Stomach (tissue), 4 donors: ENCODE measurements around the gene EHD1.

Experiments
- POLR2A ChIP-seq, 4 donors: fragments of 450-650 bp; IDR thresholded peaks; one replicate each; pipeline ENCODE4 v1.6.1; 2016; ENCODE audit warnings: antibody characterized with exemption in 4 of 4, control low read depth in 2 of 4, mild to moderate bottlenecking in 1 of 4, moderate library complexity in 1 of 4
- POLR2AphosphoS5 ChIP-seq, 3 donors: sonication (generic); formaldehyde crosslinking; IDR thresholded peaks; one replicate each; pipeline ENCODE4 v1.6.1; 2016; ENCODE audit warnings: antibody characterized with exemption in 3 of 3

- TF ChIP-seq POLR2AphosphoS5 (IDR thresholded peaks at IDR 0.05) (no peak), POLR2A (IDR thresholded peaks at IDR 0.05) (no peak)
Observed at GRCh38 chr11:64842366-64842759, 36.1 kb downstream of the EHD1 start.
